Caco-2 (cell line): Measurements from ENCODE around the gene TCEAL1. TPM values are rescaled to one million over a fixed set of nuclear protein-coding genes. Genes with fewer than 3 reads are reported as not detected.
"Not testable (repeated sequence)": the region's sequence is repeated elsewhere in the genome, so short reads cannot be mapped to it uniquely, and the experiment has no call there.

ENCODE experiments used
- BruUV-seq: library from RNA; stranded (reverse); fragments of 400-500 nt; replicated peaks from 2 replicates; lab custom pipeline; 2021; lab: Mats Ljungman, UMichigan
- CTCF ChIA-PET: fragments of 300-600 bp; sonication (Branson Sonifier 250); formaldehyde crosslinking; loops from one replicate; lab custom pipeline; 2022; ENCODE audit warnings: antibody characterized with exemption; lab: Charles Lee
- POLR2A ChIA-PET: fragments of 300-600 bp; sonication (Branson Sonifier 250); formaldehyde crosslinking; loops from one replicate; lab custom pipeline; 2022; ENCODE audit warnings: antibody characterized with exemption; lab: Charles Lee
- DNase-seq, 2 experiments: peaks; one replicate each; pipeline versions ENCODE4 v3.0.0 to v3.0.0-alpha.2; 2020 to 2022
- H3K27me3 ChIP-seq: replicated peaks from 2 replicates; pipeline ENCODE4 v1.6.0; 2011; ENCODE audit warnings: low read length; ENCODE audit not compliant: control insufficient read depth, insufficient read depth
- H3K36me3 ChIP-seq: 2 replicates; pipeline ENCODE4 v1.5.1; 2011; ENCODE audit warnings: low read length; ENCODE audit not compliant: control insufficient read depth, insufficient read depth
- H3K4me1 ChIP-seq: fragments of 250-450 bp; sonication (Bioruptor Pico); 2 replicates; pipeline ENCODE4 v1.5.1; 2020; ENCODE audit warnings: mild to moderate bottlenecking
- H3K4me3 ChIP-seq: 2 replicates; pipeline ENCODE4 v1.5.1; 2011; ENCODE audit warnings: low read depth, mild to moderate bottlenecking, control low read depth, low read length
- H3K9me3 ChIP-seq: fragments of 250-450 bp; sonication (Bioruptor Pico); 2 replicates; pipeline ENCODE4 v1.5.1; 2020; ENCODE audit warnings: mild to moderate bottlenecking, moderate library complexity
- H3K27ac Mint-ChIP-seq: one replicate; pipeline ENCODE4 v1.8.0; 2022; ENCODE audit warnings: mixed read lengths; ENCODE audit not compliant: unreplicated experiment
- H3K27me3 Mint-ChIP-seq: one replicate; pipeline ENCODE4 v1.8.0; 2022; ENCODE audit warnings: mixed read lengths; ENCODE audit not compliant: insufficient read depth, unreplicated experiment
- H3K36me3 Mint-ChIP-seq: one replicate; pipeline ENCODE4 v1.8.0; 2022; ENCODE audit warnings: mild to moderate bottlenecking, mixed read lengths; ENCODE audit not compliant: insufficient read depth, unreplicated experiment
- H3K4me1 Mint-ChIP-seq: one replicate; pipeline ENCODE4 v1.8.0; 2022; ENCODE audit warnings: low read depth, mixed read lengths; ENCODE audit not compliant: unreplicated experiment
- H3K4me3 Mint-ChIP-seq: one replicate; pipeline ENCODE4 v1.8.0; 2022; ENCODE audit warnings: mild to moderate bottlenecking, moderate library complexity, mixed read lengths; ENCODE audit not compliant: unreplicated experiment
- H3K9me3 Mint-ChIP-seq: one replicate; pipeline ENCODE4 v1.8.0; 2022; ENCODE audit warnings: mixed read lengths; ENCODE audit not compliant: unreplicated experiment
- intact Hi-C: fragments of 100-400 bp; cut with micrococcal nuclease; formaldehyde crosslinking; loops from one replicate; pipeline ENCODE4 v1.10.0; 2022; ENCODE audit not compliant: unreplicated experiment
- total RNA-seq: library from RNA; stranded (reverse); gene quantifications from 2 replicates; pipeline ENCODE4 v1.2.3, GENCODE V29; 2022
- TF ChIP-seq, protein P1 (sequence below), 2 experiments: fragments of 200-600 bp in 1 of 2; IDR thresholded peaks; 1 replicate in 1 of 2; 2 replicates in 1 of 2; pipeline versions ENCODE4 v1.5.1 to v1.8.0; 2011 to 2022; ENCODE audit warnings: antibody characterized with exemption in 1 of 2, control low read depth in 1 of 2, inconsistent platforms in 1 of 2, low read depth in 1 of 2, low read length in 1 of 2, mild to moderate bottlenecking in 1 of 2, moderate library complexity in 1 of 2; ENCODE audit not compliant: insufficient read depth in 1 of 2, severe bottlenecking in 1 of 2, unreplicated experiment in 1 of 2

Gene TCEAL1
- total RNA-seq, 1 experiment from 2014 or later, result 11.8 TPM

DNA sequence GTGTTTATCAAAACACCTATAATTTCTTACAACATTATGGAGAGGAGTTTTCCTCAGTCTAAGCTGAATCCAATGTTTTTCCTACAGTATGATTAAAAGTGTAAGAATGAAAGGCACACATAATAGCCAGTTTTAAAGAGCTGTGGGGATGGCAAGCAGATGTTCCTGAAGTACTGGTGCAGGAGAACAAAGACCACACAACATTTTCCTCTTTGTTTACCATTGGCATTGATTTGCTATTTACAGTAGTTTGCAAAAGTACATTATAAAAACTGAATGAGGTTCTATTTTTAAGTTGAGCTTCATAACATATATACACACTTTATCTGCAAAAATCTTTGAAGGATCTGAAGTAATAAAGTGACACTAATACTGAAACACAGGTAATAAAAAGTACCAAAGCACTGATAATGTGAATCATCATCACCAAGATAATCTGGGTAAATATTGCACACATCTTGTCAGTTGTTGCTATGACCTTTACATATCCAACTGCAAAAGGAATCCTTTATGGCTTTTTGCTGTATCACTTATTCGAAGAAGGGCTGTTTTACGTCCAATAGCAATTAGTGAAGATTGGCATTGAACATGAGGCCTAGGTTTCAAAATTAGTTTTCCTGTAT, 22.5 kb downstream of the TCEAL1 start:
- intact Hi-C loops, result no loop called here
- H3K9me3 Mint-ChIP-seq, result peaks cover 9% of the 10 kb centered on the region
- BruUV-seq, result no TSS peak
- H3K4me1 Mint-ChIP-seq, result no peaks in the 10 kb centered on the region
- H3K36me3 Mint-ChIP-seq, result no peaks in the 10 kb centered on the region
- Histone ChIP-seq H3K9me3 (no peaks in the 10 kb centered on the region), H3K27me3 (no peaks in the 10 kb centered on the region), H3K4me1 (peaks cover 4% of the 10 kb centered on the region; the same call in 1 of the 2 replicates), H3K36me3 (no peaks in the 10 kb centered on the region), H3K4me3 (no peak overlapping the region)
- TF ChIP-seq, protein P1, sequence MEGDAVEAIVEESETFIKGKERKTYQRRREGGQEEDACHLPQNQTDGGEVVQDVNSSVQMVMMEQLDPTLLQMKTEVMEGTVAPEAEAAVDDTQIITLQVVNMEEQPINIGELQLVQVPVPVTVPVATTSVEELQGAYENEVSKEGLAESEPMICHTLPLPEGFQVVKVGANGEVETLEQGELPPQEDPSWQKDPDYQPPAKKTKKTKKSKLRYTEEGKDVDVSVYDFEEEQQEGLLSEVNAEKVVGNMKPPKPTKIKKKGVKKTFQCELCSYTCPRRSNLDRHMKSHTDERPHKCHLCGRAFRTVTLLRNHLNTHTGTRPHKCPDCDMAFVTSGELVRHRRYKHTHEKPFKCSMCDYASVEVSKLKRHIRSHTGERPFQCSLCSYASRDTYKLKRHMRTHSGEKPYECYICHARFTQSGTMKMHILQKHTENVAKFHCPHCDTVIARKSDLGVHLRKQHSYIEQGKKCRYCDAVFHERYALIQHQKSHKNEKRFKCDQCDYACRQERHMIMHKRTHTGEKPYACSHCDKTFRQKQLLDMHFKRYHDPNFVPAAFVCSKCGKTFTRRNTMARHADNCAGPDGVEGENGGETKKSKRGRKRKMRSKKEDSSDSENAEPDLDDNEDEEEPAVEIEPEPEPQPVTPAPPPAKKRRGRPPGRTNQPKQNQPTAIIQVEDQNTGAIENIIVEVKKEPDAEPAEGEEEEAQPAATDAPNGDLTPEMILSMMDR (IDR thresholded peaks at IDR 0.05; ENCODE audit: insufficient read depth in 1 of 2, low read depth in 1 of 2, low read length in 1 of 2, severe bottlenecking in 1 of 2, unreplicated experiment in 1 of 2), result no peak
- ChIA-PET CTCF (no interaction called here), POLR2A (no interaction called here)
- no peaks in the 10 kb centered on the region for H3K27me3 Mint-ChIP-seq
- H3K4me3 Mint-ChIP-seq, result no peak overlapping the region
- H3K27ac Mint-ChIP-seq, result no peak overlapping the region
- no peak for DNase-seq

DNA sequence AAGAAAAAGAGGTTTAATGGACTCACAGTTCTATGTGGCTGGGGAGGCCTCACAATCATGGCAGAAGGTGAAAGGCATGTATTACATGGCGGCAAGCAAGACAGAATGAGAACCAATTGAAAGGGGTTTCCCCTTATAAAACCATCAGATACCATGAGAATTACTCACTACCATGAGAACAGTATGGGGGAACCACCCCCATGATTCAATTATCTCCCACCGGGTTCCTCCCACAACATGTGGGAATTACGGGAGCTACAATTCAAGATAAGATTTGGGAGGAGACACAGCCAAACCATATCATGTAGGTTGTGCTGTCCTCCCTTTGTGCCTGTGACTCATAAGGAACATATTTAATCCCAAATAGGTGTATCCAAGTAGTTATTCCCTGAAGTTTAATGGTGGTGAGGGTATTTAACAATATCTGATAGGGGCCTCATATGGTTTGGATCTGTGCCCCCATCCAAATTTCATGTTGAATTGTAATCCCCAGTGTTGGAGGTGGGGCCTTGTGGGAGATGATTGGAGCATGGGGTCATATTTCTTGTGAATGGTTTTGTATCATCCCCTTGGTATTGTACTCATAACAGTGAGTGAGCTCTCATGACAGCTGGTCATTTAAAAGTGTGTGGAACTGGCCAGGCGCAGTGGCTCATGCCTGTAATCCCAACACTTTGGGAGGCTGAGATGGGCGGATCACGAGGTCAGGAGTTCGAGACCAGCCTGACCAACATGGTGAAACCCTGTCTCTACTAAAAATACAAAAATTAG, 26.6 kb downstream of the TCEAL1 start:
- H3K4me1 ChIP-seq, POLR2A ChIA-PET, CTCF ChIA-PET, H3K36me3 ChIP-seq, intact Hi-C loops, H3K4me3 Mint-ChIP-seq, DNase-seq, H3K27ac Mint-ChIP-seq, H3K36me3 Mint-ChIP-seq, H3K9me3 ChIP-seq, H3K27me3 ChIP-seq, H3K4me3 ChIP-seq, BruUV-seq, H3K27me3 Mint-ChIP-seq: not testable (repeated sequence)
- Mint-ChIP-seq H3K4me1 (peaks cover 16% of the 10 kb centered on the region), H3K9me3 (peaks cover 20% of the 10 kb centered on the region)

DNA sequence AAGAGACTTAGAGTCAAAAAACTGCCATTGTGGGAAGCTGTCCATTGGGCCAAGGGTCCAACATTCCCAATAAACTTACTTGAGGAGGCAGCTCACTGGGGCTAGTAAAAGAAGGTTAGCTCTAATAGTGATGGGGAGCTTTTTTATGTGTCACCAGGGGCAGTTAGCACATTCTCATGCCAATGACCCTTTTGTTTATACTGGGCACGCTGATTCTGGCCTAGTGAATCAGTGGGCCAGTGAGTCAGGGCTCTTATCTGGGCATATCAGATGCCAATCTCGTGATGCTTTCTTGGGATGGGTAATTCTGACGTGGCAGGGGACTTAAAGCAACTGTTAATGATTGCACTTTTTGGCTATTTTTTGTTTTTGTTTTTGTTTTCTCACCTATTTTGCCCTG, 27.8 kb downstream of the TCEAL1 start:
- BruUV-seq, result no TSS peak
- peaks cover 2% of the 10 kb centered on the region; the same call in 1 of the 2 replicates for H3K4me1 ChIP-seq
- Mint-ChIP-seq H3K27me3 (no peaks in the 10 kb centered on the region), H3K4me1 (peaks cover 16% of the 10 kb centered on the region), H3K36me3 (no peaks in the 10 kb centered on the region), H3K27ac (no peak overlapping the region), H3K4me3 (no peak overlapping the region), H3K9me3 (peaks cover 21% of the 10 kb centered on the region)
- H3K36me3 ChIP-seq, result no peaks in the 10 kb centered on the region
- no peak overlapping the region for H3K4me3 ChIP-seq
- DNase-seq, result no peak
- TF ChIP-seq, protein P1 (IDR thresholded peaks at IDR 0.05; ENCODE audit: insufficient read depth in 1 of 2, low read depth in 1 of 2, low read length in 1 of 2, severe bottlenecking in 1 of 2, unreplicated experiment in 1 of 2), result no peak
- POLR2A ChIA-PET, result no interaction called here
- H3K9me3 ChIP-seq, result no peaks in the 10 kb centered on the region
- intact Hi-C loops, result no loop called here
- CTCF ChIA-PET, result interaction anchor here (0.6 kb wide), 1 partner anchor 136 kb away, joined by 4 read pairs; no protein-coding TSS in a partner anchor
- H3K27me3 ChIP-seq, result no peaks in the 10 kb centered on the region

DNA sequence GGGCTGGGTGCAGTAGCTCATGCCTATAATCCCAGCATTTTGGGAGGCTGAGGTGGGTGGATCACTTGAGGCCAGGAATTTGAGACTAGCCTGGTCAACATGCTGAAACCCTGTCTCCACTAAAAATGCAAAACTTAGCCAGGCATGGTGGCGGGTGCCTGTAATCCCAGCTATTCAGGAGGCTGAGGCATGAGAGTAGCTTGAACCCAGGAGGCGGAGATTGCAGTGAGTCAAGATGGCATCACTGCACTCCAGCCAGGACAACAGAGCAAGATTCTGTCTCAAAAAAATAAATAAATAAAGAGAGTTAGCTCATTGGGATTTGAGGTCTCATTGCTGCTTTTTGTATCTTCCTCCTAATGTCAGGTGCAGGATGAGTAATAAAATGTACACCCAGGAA, 28.3 kb downstream of the TCEAL1 start:
- H3K27ac Mint-ChIP-seq, H3K4me3 ChIP-seq, intact Hi-C loops, H3K27me3 ChIP-seq, BruUV-seq, POLR2A ChIA-PET, H3K36me3 Mint-ChIP-seq, H3K4me3 Mint-ChIP-seq, H3K36me3 ChIP-seq, H3K9me3 ChIP-seq, H3K27me3 Mint-ChIP-seq, H3K4me1 ChIP-seq, DNase-seq: not testable (repeated sequence)
- CTCF ChIA-PET, result interaction anchor here (0.6 kb wide), 1 partner anchor 135 kb away, joined by 4 read pairs; no protein-coding TSS in a partner anchor
- Mint-ChIP-seq H3K4me1 (peaks cover 16% of the 10 kb centered on the region), H3K9me3 (peaks cover 21% of the 10 kb centered on the region)
